ENCODE measurements around the gene TTLL13. TPM values are rescaled to one million over a fixed set of nuclear protein-coding genes. Genes with fewer than 3 reads are reported as not detected.
"Not testable (repeated sequence)": the region's sequence is repeated elsewhere in the genome, so short reads cannot be mapped to it uniquely, and the experiment has no call there.

The TTLL13 gene
- total RNA-seq, 1 experiment from 2014 or later = 0.18 TPM

DNA sequence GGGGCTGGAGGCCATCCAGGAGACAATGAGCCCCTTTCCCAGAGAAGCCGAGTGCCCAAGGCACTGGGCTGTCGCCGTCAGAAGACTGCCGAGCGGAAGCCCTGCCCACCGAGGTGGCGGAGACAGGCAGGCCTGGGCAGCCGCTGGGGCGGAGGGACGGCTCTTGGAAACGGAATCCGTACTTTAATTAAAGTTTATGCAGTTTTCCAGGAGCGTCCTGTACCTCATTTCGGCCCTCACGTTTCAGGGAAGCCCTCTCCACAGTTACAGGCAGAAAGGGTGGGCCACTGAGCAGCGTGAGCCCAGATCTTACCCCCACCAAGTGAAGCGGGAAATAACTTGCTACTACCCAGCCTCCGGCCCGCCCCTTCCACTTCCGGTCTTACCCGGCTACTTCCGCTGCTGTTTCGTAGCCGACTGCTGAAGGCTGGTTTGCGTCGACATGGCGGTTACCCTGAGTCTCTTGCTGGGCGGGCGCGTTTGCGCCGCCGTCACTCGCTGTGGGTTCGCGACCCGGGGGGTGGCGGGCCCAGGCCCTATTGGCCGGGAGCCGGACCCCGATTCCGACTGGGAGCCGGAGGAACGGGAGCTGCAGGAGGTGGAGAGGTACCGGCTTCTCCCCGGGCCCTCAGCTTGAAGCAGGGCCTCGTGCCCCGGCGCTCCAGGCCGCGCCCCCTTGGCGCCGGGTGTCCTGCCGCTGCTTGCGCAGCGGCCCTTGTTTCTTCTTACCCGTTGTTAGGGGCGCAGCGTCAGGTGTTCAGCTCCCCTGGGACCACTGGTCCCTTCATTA is 16.1 kb downstream of the TTLL13 start, which contains the start of gene NGRN:
NGRN (plus strand) TSS at position 402 of the 790 bp plus-strand sequence; CDS start at position 443, 41 bp downstream.
- in situ Hi-C loops (cut with HindIII; ENCODE audit: low pct_unique_long_range_greater_than_20kb, low sequenced_read_pairs) = no loop called here
- peak; percentile 93 for DNase-seq (ENCODE audit: low read depth, low spot score)

GRCh38 chr15:90266061-90266431 is 16.7 kb downstream of the TTLL13 start:
- in situ Hi-C loops (cut with HindIII; ENCODE audit: low pct_unique_long_range_greater_than_20kb, low sequenced_read_pairs) = no loop called here
- DNase-seq (ENCODE audit: low read depth, low spot score) = peak; percentile 60

GRCh38 chr15:90266485-90266884 is 17.1 kb downstream of the TTLL13 start:
- no peak for DNase-seq (ENCODE audit: low read depth, low spot score)
- in situ Hi-C loops (cut with HindIII; ENCODE audit: low pct_unique_long_range_greater_than_20kb, low sequenced_read_pairs) = no loop called here

DNA sequence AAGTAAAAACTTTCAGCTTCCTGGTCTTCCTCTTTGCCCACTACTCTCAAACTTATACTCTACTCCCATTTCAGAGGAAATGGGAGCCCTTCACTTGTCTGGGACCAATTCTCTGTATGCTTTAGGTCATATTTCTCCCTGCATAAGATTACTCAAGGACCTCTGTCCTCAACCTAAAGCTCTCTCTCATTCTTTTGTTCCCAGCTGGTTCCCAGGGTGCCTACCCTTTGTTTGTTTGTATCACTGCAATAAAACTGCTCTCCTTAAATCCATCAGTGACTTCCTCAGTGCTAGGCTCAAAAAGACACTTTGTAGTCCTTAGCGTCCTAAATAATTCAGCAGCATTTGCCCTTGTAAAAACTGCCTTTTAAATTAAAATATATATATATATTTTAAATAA is 19.1 kb downstream of the TTLL13 start:
- DNase-seq (ENCODE audit: low read depth, low spot score) = no peak
- in situ Hi-C loops (cut with HindIII; ENCODE audit: low pct_unique_long_range_greater_than_20kb, low sequenced_read_pairs) = no loop called here

- no peak for DNase-seq (ENCODE audit: low read depth, low spot score)
- in situ Hi-C loops (cut with HindIII; ENCODE audit: low pct_unique_long_range_greater_than_20kb, low sequenced_read_pairs) = no loop called here
Measured at GRCh38 chr15:90270502-90271150, 21.3 kb downstream of the TTLL13 start.

- no peak for DNase-seq (ENCODE audit: low read depth, low spot score)
- in situ Hi-C loops (cut with HindIII; ENCODE audit: low pct_unique_long_range_greater_than_20kb, low sequenced_read_pairs) = no loop called here
Measured at GRCh38 chr15:90271459-90272166, 22.3 kb downstream of the TTLL13 start.

- DNase-seq (ENCODE audit: low read depth, low spot score); in situ Hi-C loops (cut with HindIII; ENCODE audit: low pct_unique_long_range_greater_than_20kb, low sequenced_read_pairs): not testable (repeated sequence)
Measured at GRCh38 chr15:90278467-90278866, 29.1 kb downstream of the TTLL13 start.

GRCh38 chr15:90280743-90281142 is 31.4 kb downstream of the TTLL13 start:
- in situ Hi-C loops (cut with HindIII; ENCODE audit: low pct_unique_long_range_greater_than_20kb, low sequenced_read_pairs); DNase-seq (ENCODE audit: low read depth, low spot score): not testable (repeated sequence)

DNA sequence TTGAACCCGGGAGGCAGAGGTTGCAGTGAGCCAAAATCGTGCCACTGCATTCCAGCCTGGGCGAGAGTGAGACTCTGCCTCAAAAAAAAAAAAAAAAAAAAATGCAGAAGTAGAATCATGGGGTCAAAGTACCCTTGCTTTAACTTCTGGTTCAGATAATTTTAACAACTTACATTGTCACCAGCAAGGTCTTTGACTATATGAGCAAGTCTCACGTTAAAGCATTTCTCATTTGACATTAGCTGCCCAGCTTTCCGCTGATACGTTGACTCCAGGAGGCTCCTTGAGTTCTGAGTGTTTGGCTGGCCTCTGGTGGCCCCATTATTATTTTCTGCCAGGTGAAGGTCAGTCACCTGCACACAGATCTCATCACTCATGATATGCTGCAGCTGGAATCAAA is 32.3 kb downstream of the TTLL13 start:
- not testable (repeated sequence) for DNase-seq (ENCODE audit: low read depth, low spot score)

DNA sequence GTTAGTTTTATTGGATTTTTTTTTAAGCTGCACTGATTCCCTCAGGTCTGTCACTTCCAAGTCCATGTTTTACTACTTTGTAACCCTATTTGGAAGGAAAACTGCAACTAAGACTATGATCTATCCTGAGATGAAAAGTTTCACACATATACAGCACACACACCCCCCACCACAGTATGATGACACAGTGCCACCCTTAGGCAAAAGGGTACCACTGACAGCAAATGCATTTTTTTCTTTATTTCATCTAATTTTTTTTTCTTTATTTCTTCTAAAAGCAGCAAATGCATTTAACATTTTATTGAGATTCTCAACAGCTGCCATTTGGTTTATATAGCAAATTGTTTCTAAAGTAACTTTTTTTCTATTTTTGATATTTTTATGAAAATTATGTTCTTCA is 37.3 kb downstream of the TTLL13 start:
- peak; percentile 57 for DNase-seq (ENCODE audit: low read depth, low spot score)
- in situ Hi-C loops (cut with HindIII; ENCODE audit: low pct_unique_long_range_greater_than_20kb, low sequenced_read_pairs) = no loop called here

More for the DNA sequence above, 32.3 kb downstream of the TTLL13 start:
- in situ Hi-C loops (cut with HindIII; ENCODE audit: low pct_unique_long_range_greater_than_20kb, low sequenced_read_pairs) = not testable (repeated sequence)

- no peak for DNase-seq (ENCODE audit: low read depth, low spot score)
- in situ Hi-C loops (cut with HindIII; ENCODE audit: low pct_unique_long_range_greater_than_20kb, low sequenced_read_pairs) = no loop called here
Measured at GRCh38 chr15:90287101-90287500, 37.7 kb downstream of the TTLL13 start.

DNA sequence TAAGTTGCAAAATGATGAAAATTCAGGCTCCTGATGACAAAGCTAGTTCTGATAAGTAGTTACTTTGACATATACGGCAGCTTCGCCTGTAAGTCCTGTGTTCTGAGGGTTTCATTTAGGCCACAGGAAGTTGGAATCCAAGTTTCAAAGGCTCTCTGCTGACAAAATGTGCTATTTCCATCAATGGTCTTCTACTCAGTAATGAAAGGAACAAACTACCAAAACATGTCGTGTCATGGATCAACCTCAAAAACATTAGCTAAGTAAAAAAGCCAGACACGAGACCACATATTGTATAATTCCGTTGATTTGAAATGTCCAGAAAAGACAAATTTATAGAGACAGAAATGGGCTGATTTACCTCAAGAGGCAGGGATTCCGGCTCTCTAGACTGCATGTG is 38.6 kb downstream of the TTLL13 start:
- DNase-seq (ENCODE audit: low read depth, low spot score) = no peak
- in situ Hi-C loops (cut with HindIII; ENCODE audit: low pct_unique_long_range_greater_than_20kb, low sequenced_read_pairs) = no loop called here

DNA sequence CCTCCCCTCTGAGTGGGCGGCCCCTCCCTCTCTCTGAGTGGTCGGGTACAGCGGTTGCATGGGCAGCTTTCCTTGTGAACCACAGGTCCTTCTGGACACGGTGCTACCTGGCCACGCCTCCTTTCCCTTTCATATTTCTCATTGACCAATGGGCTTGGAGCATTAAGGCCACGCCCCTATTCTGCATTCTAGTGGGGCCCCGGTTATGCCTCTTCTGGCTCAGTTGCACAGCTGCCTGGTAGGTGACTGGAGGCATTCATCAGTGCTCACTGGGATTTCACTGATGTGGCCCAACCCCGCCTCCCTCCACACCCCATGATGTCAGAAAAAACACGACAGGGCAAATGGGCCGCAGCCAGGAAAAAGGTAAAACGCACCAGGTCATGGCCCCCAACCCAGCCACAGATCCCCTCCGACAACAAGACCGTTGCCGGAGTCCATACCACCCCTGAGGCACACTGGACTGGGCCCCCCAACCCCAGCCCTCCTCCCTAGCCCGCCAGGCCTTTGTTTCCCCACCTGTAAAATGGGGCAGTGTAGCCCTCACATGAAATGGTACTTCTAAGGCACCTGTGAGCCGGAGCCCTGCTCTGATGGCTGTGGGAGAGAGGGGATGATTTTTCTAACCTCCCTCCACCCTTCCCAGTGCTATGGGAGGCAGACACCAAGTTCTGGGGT is 42.5 kb downstream of the TTLL13 start:
- DNase-seq (ENCODE audit: low read depth, low spot score) = peak; percentile 56
- in situ Hi-C loops (cut with HindIII; ENCODE audit: low pct_unique_long_range_greater_than_20kb, low sequenced_read_pairs) = no loop called here

DNA sequence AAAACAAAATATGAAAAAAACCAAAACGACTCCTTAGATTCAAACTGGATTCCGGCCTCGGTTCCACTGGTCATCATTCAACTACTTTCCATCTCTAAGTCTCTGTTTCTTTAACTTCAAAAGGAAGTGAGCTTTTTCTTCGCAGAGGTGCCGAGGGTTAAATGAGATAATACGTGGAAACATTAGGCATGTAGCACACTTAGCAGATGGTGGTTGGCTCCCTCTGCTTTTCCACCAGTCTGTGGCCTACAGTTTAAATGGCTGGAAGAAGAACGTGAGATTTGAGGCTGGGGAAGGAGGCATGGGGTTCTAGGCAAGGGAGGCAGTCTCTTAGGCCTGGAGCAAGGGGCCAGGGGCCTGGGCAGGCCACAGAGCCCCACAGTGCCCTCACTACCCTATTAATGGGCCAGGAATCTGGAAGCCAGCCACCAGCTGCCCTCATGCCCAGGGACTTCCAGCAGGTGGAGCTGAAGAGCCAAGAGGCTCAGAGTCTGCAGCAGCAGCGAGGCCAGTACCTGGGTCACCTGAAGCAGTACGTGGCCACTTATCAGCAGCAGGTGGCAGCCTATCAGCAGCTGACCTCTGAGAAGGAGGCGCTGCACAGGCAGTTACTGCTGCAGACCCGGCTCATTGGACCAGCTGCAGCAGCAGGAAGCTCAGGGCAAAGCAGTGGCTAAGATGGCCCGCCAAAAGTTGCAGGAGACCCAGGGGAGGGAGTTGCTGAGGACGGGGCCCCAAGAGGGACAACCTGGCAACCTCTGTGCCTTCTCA is 43.9 kb downstream of the TTLL13 start:
- DNase-seq (ENCODE audit: low read depth, low spot score) = peak; percentile 81
- in situ Hi-C loops (cut with HindIII; ENCODE audit: low pct_unique_long_range_greater_than_20kb, low sequenced_read_pairs) = not testable (repeated sequence)

DNA sequence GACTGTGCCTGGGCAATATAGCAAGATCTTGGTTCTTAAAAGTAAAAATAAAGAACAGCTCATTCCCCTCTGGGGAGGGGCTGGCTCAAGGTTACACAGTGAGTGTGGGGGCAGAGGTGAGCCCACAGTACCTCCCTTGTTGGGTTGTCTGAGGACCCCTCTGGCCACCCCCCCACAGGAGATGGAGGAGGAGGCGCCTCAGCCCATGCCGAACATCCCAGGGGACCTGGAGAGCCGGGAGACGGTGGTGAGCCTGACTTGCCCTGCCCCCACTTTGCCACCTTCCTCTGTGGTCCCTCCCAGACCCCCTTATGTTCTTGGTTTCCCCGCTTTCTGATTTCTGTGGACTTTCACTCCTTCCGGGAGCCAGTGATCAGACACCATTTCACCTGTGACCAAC is 44.8 kb downstream of the TTLL13 start:
- DNase-seq (ENCODE audit: low read depth, low spot score) = no peak
- in situ Hi-C loops (cut with HindIII; ENCODE audit: low pct_unique_long_range_greater_than_20kb, low sequenced_read_pairs) = no loop called here

DNA sequence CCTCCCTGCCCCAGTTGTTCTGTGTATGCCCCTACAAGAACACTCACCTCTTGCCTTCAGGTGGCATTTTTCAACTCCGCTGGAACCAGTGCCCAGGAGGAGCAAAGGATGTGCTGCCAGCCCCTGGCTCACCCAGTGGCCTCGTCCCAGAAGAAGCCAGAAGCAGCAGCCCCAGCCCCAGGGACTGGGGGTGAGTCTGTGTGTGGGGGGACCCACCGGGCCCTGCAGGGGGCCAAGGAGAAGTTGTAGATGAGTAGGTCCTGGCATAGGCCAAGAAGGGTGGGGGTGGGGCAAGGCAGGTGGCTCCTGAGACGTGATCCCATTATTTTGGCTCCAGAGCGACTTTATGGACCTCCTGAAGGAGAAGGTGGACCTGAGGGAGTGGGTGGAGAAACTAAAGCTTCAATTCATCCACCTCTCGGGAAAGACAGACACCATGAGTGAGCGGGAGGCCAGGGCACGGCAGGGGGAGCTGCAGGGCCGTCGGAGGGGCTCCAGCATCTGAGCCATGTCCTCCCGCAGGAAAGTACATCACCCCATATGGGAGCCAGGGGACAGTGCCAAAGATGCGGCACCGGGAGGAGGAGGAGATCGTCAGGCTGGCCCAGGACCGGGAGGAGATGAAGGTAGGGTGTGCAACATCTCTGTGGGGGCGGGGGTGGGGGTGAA is 45.4 kb downstream of the TTLL13 start:
- DNase-seq (ENCODE audit: low read depth, low spot score) = peak; percentile 22
- in situ Hi-C loops (cut with HindIII; ENCODE audit: low pct_unique_long_range_greater_than_20kb, low sequenced_read_pairs) = no loop called here

DNA sequence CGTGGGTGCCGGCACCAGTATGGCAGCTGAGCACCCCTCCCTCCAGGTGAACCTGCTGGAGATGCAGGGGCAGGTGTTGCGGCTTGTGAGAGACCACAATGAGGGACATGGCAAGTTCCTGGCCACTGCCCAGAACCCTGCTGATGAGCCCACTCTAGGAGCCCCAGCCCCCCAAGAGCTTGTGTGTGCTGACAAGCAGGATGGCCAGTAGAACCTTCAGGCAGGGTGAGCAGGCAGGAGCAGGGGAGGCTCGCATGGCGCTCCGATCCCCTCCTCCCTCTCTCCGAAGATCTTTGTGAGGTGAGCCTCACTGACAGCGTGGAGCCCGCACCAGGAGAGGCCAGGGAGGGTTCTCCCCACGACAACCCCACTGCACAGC is 45.9 kb downstream of the TTLL13 start:
- in situ Hi-C loops (cut with HindIII; ENCODE audit: low pct_unique_long_range_greater_than_20kb, low sequenced_read_pairs) = no loop called here
- DNase-seq (ENCODE audit: low read depth, low spot score) = no peak
